MG63 (cell line): ENCODE results near the gene PRDM7. TPM values are rescaled to one million over a fixed set of nuclear protein-coding genes. Genes with fewer than 3 reads are reported as not detected.
"Not testable (repeated sequence)": the region's sequence is repeated elsewhere in the genome, so short reads cannot be mapped to it uniquely, and the experiment has no call there.

Experiments
- DNase-seq: peaks from one replicate; pipeline ENCODE4 v3.0.0-alpha.2; 2020
- H3K27me3 ChIP-seq: fragments of 250-450 bp; sonication (Bioruptor Pico); 2 replicates; pipeline ENCODE4 v1.5.1; 2020; ENCODE audit warnings: mild to moderate bottlenecking, moderate library complexity
- H3K36me3 ChIP-seq: fragments of 250-450 bp; sonication (Bioruptor Pico); 2 replicates; pipeline ENCODE4 v1.5.1; 2020; ENCODE audit warnings: mild to moderate bottlenecking, moderate library complexity
- H3K4me3 ChIP-seq: fragments of 250-450 bp; sonication (Bioruptor Pico); 2 replicates; pipeline ENCODE4 v1.5.1; 2020; ENCODE audit warnings: mild to moderate bottlenecking, moderate library complexity
- H3K9me3 ChIP-seq: fragments of 250-450 bp; sonication (Bioruptor Pico); 2 replicates; pipeline ENCODE4 v1.5.1; 2020; ENCODE audit warnings: mild to moderate bottlenecking, moderate library complexity
- total RNA-seq: library from RNA; depleted of rRNA; stranded (reverse); fragments of >200 nt; shearing (Covaris generic); gene quantifications from 2 replicates; pipeline ENCODE4 v1.2.3, GENCODE V29; 2014; ENCODE audit warnings: low replicate concordance; rRNA removed

Gene PRDM7
- total RNA-seq, 1 experiment from 2014 or later, result not detected

DNA sequence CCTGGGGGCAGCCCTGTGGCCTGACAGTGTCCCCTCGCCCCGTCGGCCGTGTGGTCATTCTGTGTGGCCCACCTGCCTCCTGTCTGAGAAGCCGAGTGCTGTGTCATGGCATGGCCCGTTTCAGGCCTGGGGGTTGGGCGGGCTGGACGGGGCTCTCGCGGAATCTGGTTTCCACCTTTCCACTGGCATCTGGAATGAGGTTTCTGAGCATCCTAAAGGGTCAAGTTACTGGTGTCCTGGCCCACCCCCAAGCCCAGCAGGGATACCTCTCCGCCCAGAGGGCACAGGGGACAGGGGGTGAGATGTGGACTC is 65.7 kb downstream of the PRDM7 start:
- Histone ChIP-seq H3K36me3 (peaks cover 21% of the 10 kb centered on the region), H3K27me3 (no peaks in the 10 kb centered on the region), H3K4me3 (no peak overlapping the region), H3K9me3 (no peaks in the 10 kb centered on the region)
- no peak for DNase-seq

- DNase-seq, result no peak
- H3K9me3 ChIP-seq, result no peaks in the 10 kb centered on the region
Measured at GRCh38 chr16:90010676-90011507, 66.2 kb downstream of the PRDM7 start.

DNA sequence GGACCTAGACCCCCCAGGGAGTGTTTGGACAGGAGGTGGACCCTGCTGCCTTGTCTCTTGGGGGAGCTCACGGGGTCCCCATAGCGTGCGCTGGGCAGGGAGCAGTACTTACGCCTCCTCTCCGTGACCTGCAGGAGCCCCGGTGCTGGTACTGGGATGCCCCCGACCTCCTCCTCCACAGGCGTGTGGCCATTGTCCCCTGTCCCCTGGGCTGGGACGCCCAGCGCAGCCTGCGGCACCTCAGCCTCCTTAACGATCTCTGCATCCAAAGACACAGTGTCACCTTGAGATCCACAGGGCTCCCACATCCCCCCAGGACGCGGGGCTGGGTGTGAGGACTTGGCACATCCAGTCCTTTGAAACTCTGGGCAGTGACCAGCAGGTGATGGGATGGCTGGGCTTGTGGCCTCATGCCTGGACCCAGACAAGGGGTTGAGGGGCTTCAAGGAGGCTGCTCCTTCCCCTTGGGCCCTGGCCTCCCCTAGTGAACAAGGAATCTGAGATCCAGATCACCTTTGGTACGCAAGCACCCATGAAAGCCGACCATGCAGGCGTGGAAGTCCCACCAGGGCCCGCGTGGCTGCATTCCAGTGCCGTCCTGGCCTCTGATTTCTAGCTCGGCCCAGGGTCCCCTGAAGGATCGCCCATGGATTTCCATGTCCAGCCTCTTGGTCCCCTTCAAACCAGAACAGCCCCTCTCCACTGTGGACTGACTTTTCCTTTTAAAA is 67.8 kb downstream of the PRDM7 start:
- peaks cover 23% of the 10 kb centered on the region for H3K36me3 ChIP-seq
- DNase-seq, result no peak
- no peaks in the 10 kb centered on the region for H3K27me3 ChIP-seq
- H3K9me3 ChIP-seq, result no peaks in the 10 kb centered on the region
- no peak overlapping the region for H3K4me3 ChIP-seq

More at GRCh38 chr16:90010676-90011507, 66.2 kb downstream of the PRDM7 start:
- Histone ChIP-seq H3K4me3 (no peak overlapping the region), H3K27me3 (no peaks in the 10 kb centered on the region), H3K36me3 (peaks cover 25% of the 10 kb centered on the region)

- peaks cover 21% of the 10 kb centered on the region for H3K36me3 ChIP-seq
- H3K4me3 ChIP-seq, result no peak overlapping the region
- H3K27me3 ChIP-seq, result no peaks in the 10 kb centered on the region
- DNase-seq, result no peak
- no peaks in the 10 kb centered on the region for H3K9me3 ChIP-seq
Measured at GRCh38 chr16:90008708-90009145, 68.4 kb downstream of the PRDM7 start.

- peaks cover 21% of the 10 kb centered on the region for H3K36me3 ChIP-seq
- H3K27me3 ChIP-seq, DNase-seq, H3K9me3 ChIP-seq, H3K4me3 ChIP-seq: not testable (repeated sequence)
Measured at GRCh38 chr16:90007635-90008234, 69.4 kb downstream of the PRDM7 start.

- H3K36me3 ChIP-seq, result peaks cover 24% of the 10 kb centered on the region
- no peaks in the 10 kb centered on the region for H3K27me3 ChIP-seq
- DNase-seq, result no peak
- H3K9me3 ChIP-seq, result no peaks in the 10 kb centered on the region
- H3K4me3 ChIP-seq, result no peak overlapping the region
Measured at GRCh38 chr16:90007015-90007414, 70.1 kb downstream of the PRDM7 start.

Other genes starting within 250 kb of the PRDM7 start
- gene SPIRE2, start 248.9 kb downstream of the PRDM7 start, total RNA-seq, result 5.0 and 5.3 TPM in 2 replicates
- gene TCF25, start 203.7 kb downstream of the PRDM7 start, total RNA-seq, result 53.2 and 71.3 TPM in 2 replicates
- gene MC1R, start 158.5 kb downstream of the PRDM7 start, total RNA-seq, result 12.1 and 21.1 TPM in 2 replicates
- gene TUBB3, start 154.0 kb downstream of the PRDM7 start, total RNA-seq, result 803 and 1,289 TPM in 2 replicates
- gene DEF8, start 128.6 kb downstream of the PRDM7 start, total RNA-seq, result 357 and 571 TPM in 2 replicates
- 28.0 and 37.3 TPM in 2 replicates for gene DBNDD1, start 57.9 kb downstream of the PRDM7 start, total RNA-seq